RPMI8226 (cell line): ENCODE data around the gene OR14I1.

ENCODE experiments used
- DNase-seq: peaks from one replicate; pipeline ENCODE4 v3.0.0-alpha.2; 2015

The OR14I1 gene

DNA sequence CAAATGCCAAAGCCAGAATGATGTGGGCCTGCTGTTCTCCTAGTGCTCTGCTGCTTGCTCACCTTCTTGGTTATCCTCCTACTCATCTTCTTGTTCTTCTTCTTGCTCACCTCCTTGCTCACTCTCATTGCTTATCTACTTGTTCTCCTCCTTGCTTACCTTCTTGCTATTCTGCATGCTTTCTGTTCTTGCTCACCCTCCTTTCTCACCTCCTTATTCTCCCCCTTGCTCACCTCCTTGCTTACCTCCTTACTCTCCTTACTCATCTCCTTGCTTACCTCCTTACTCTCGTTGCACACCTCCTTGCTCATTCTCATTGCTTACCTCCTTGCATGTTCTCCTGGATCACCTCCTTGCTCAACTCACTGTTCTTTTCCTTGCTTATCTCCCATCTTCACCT lies at the start of gene OR14I1:
Gene OR14I1 (minus strand): TSS at position 53 of the 400 bp plus-strand sequence.
- no peak for DNase-seq

DNA sequence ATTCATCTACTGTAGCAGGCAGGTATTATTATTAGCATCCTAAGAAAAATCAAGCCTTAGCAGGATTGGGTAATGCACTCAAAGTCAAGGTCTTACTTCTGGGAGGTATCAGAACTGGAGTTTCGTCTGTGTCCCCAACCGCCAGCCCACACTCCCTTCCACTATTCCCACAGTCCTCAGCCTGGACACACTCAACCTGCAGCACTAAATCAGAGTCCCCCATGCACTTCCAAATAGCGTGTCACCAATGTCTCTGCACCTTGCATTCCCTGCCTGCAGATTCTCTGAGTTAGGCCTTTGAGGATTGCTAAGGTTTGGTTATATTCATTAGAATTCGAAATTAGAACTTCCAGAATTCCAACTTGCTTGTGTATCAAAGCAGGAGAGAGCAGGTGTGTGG lies 49.1 kb upstream of the OR14I1 start:
- DNase-seq: no peak

DNA sequence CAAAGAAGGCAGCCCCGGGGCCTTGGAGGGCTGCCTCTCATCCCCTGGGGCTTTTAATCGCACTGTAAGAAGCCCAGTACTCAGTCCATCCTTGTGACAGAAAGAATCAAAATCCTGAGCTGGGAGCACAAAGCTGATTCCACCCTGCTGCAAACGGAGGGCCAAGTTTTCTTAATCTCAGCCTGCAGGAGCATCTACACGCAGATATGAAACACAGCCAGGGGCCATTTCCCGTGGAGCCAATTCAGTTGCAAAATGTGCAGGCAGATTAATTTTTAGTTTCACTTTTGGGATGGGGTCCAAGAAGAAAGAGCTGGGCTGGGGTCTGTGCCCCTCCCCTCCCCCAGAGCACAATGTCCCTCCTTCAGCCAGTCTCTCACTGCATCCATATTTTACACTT lies 48.6 kb upstream of the OR14I1 start:
- no peak for DNase-seq

DNA sequence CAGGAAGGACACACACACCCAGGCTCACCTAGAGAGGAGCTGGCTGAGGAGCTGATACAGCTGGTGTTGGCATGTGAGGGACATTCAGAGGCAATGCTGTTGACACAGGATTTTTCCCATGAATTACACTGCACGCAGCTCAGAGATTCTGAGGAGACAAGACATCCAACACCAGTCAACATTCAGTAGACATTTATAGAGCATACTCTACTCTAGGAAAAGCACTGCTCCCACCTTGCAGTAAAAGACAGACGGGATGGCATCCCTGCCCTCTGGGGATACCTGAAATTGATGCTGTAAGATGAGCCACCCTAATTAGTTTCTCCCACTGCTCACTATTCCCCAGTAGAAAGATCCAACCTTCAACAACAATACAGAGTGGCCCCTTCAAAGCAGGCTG lies 47.9 kb upstream of the OR14I1 start:
- no peak for DNase-seq

DNA sequence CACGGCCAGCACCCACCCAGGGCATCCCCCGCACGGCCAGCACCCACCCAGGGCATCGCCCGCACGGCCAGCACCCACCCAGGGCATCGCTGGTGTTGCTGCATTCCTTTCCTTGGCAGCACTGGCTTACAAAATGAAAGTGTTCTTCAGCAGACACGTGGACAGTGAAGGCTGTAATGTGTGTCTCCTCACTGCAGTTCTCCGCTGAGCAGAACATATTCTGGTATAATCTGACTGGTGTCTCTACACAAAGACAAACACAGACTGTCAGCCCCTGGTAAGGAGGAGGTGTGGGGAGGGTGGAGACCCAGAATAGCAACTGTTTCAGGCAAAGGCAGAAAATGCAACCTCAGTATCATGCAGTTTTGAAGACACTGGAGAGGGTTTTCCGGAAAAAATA lies 45.6 kb upstream of the OR14I1 start:
- no peak for DNase-seq

DNA sequence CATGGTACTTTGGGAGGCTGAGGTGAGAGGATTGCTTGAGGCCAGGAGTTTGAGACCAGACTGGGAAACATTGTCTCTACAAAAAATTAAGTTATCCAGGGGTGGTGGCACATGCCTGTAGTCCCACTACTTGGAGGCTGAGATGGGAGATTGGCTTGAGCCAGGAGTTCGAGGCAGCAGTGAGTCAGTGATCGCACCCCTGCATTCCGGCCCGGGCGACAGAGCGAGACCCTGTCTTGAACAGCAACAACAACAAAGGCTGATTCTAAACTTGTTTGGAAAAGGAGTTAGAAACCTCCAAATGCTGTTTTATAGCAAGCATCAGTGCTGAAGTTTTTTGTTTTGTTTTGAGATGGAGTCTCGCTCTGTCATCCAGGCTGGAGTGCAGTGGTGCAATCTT lies 38.3 kb upstream of the OR14I1 start:
- DNase-seq: no peak

DNA sequence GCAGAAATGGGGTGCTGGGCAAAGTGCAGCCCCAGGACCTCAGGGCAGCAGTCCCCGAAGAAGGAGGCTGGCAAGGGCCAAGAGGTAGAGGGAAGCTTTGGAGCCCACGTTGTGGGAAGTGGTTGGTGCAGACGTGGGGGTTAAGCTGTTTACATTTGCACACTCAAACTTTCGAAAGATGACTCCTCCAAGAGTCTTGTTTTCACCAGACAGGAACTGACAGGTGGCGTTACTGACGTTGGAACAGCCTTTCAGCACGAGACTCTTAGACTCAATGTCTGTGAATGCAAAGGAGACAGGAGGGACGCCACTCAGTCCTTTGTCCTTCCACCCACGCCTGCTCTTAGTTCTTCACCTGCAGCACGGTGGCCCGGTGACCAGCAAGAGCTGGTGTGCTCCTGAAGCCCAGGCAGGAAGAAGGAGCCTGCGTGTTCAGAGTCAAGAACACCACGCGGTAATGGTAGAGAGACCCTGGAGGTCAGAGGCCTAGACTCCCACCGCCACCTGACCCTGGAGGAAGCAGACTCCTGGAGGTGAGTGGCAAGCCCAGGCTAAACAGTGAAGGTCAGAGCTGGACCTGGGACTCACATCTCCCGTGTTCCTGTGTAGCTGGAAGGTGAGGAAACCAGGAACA lies 37.1 kb upstream of the OR14I1 start:
- DNase-seq: no peak

DNA sequence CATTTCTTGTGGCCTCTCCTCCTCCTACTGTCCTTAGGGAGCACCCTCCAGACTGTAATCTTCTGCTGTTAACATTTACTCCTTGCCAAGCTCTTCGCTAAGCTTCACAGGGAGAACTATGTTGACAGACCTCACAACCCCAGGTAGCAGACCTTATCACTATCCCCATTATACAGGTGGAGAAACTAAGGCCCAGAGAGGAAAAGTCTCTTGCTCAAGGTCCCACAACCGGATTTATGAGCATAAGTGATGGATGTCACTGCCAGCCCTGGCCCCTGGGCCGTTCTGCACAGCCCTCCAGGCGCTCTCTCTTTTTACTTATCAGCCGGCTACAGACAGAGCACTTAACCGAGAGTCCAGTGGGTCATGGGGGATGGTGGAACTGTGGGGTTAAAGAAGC lies 34.9 kb upstream of the OR14I1 start:
- DNase-seq: no peak

DNA sequence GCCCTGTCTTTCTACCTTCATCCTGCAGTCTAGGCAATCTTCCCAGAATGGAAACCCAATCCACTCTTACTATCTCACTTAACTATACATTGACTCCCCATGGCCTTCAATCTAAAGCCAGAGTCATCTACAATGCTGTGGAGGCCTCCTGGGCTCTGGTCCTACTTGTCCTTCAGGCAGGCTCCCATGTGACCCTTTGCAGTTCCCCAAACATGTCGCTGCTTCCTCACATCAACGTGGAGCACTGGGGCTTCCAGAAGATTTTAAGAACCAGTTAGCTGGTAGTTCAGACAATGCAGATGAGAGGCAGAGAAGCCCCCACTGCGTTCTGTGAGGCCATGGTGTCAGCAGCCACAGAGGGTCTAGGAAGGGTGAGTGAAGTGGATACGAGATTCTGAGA lies 34.4 kb upstream of the OR14I1 start:
- DNase-seq: no peak

DNA sequence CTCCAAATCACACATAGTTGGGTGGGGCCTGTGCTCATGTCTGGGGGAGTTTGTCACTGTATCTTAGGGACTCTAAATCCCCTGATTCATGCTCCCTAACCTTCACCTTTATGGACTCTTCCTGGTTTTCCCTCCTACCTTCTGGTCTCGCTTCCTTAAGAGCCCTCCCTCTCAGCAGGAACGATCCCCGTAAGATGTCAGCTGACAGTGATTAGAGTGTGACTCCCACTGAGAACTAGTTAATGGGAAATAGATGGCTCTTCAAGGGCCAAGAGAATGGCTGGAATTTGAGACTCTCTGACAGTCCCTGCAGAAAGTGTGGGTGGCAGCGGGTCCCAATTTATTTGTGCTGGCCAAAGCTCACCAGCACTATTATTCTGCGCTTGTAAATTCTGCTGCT lies 31.0 kb upstream of the OR14I1 start:
- DNase-seq: no peak

DNA sequence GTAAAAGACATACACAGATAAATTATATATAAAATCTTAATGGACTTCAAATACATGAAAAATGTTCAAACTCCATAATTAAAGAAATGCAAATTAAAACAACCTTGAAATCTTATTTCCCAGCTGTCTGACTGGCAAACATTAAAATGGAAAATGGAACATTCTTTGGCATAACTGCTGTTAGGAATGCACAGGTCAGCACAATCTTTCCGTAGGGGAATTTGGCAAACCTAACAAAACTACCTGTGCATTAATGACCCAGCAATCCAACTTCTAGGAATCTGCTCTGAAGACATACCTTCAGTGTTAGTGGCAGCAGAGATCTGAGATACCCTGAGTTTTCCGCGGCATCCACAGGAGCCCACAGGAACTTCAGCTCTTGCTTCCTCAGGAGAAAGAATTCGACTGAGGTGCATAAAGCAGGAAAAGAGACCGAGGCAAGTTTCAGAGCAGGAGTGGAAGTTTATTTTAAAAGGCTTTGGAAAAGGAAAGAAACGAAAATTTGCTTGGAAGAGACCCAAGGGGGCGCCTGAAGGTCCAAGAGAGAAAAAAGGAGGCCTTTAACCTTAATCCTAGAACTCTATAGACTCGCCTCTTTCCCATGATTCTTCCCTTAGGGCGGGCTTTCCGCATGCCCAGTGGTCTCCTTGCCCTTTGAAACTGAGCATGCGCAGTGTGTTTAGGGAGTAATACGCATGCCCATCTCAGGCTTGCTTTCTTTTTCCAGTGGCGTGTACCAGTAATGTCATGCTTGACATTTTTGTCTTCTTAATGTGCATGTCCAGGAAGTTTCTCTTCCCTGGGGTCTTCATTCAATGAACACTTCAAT lies 28.2 kb upstream of the OR14I1 start:
- DNase-seq: no peak

DNA sequence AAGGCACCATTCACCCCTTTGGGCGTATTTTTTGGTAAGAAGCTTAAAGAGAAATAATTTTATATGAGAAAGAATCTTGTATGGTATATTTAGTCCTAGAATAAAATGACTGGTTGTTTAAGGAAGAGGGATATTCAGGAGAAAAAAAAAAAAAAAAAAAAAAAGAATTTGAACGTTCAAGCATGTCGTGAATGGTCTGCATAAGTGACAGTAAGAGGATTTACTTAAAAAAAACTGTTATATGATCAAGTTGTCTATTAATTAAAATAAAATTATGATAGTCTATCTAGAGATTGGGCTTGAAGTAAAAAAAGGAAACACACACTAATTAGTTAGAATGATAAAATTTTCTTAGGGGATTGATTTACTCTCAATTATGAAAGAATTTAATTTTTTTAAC lies 11.7 kb upstream of the OR14I1 start:
- no peak for DNase-seq

DNA sequence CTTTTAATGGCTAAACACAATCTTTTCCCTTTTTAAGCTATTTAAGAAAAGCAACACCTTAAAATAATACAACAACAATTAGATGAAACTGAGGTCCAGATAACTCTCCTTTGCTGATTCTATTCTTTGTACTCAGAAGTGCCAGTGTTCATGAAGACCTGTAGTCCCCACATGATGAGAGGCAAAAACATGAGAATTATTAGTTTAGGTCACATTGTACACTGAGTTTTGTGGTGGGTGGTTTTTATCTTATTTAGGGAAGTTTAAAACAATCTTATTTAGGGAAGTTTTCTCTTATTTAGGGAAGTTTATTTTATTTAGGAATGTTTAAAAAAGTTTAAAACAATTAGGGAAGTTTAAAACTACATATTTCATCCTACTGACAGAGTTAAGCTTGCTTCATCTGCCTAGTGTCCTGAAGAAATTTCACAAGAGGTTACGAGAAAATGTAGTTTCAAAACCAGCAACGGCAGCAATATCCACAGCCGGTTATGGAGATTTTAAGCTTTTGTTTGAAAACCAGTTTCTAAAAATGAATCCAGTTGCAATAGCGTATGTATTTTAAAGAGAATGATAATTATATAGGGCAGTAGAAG lies 7.8 kb upstream of the OR14I1 start:
- DNase-seq: no peak

DNA sequence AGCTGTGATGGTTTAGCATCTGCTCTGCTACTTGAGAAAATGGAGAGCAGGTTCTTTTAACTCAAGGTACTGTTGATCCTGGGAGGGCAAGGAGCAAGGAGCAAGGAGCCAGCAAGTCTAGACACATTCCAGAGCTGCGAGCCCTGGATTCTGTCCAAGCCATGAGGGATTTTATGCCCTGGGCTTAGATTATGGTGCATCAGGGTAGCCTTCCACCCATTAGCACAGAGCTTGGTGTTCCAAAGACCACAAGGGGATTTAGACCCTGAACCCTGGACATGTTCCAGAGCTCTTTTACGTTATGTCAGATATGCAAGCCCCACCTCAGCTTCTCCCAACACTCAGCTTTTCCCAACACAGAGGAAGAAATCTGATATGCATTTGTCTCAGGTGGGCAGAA lies 2.0 kb upstream of the OR14I1 start:
- DNase-seq: no peak

DNA sequence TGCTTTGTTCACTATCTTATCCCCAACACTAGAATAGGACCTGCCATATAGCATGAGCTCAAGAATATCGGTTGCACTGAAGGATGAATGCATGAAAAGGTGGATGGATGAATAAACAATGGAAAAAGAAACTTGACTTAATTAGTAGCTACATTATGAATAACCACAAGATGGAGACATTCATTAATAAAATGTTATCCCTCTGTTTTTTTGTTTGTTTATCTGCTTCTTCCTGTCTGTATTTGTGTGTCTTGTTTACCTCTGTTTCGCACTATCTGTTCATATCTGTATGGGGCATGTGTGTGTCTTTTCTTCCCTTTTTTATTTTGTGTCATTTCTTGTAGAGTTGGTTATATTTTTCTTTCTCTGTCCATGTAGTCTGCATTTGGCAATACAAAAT lies 1.1 kb upstream of the OR14I1 start:
- no peak for DNase-seq

DNA sequence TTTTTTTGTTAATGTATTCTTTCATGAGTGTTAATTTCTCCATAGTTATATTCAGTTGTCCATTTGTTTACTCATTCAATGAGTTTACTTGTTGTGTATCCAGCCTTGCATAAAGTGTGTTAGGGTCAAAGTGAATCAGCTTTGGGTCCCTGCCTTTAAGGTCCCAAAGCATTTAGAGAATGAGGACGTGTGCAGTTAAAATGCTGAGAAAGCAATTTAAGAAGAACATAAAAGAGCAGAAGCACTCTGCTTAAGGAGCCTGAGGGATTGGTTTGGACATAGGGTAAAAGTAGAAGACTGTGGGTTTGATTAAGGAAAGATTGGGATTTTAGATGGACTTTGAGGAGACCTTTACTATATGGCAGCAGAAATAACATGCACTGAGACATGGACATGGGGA lies 3.5 kb downstream of the OR14I1 start:
- DNase-seq: no peak

DNA sequence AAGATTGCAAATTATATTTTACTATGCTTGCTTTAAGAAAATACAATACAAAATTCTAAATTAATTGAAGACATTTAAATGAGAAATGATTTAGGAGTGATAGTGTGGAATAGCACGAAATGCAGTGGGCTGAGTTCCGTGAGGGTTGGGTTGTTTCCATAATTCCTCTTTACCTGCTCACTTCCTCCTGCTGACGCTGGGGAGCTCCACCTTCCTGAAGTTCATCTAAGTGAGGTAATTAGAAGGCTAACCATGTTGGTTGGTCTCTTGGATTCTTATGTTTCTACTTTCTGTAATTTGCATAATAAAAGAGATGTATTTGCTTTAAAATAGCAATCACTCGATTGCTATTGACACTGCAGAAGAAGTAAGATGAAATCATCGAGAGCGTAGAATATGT lies 4.7 kb downstream of the OR14I1 start:
- peak; percentile 23 for DNase-seq

DNA sequence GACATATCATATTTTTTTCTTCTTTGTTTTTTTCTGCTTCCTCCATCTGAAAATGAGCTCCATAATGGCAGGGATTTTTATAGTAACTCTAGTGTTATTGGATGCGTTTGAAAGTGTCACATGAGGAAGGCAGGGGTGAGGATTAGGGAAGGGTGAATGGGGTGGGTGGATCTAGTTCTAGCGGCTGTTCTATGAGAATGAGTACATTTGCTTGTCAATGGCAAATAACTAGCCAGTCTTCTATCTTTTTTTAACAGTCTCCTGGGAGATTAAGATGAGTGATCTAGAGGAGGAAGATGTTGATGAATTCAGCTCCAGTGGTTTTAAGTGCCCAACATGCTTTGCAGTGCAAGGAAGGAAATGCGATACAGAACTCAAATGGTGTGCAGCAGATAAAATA lies 5.8 kb downstream of the OR14I1 start:
- no peak for DNase-seq

DNA sequence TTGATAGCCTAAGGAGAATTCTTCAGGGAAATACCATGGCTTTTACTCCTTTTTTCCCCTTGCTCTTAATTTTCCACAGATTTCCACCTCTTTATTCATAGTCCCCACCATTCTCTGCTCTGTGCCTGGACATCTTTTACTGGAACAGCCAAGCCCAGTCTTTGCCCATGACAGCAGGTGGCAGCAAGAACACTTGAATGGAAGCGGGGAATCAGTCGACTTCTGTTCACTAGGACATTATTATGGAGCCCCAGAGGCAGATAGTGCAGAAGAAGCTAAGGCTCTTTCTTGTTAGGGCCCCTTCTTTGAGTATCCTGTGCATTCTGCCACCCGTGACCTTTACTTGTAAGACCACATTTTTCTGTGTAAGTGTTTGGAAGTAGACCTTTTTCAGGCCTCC lies 6.3 kb downstream of the OR14I1 start:
- DNase-seq: peak; percentile 62

DNA sequence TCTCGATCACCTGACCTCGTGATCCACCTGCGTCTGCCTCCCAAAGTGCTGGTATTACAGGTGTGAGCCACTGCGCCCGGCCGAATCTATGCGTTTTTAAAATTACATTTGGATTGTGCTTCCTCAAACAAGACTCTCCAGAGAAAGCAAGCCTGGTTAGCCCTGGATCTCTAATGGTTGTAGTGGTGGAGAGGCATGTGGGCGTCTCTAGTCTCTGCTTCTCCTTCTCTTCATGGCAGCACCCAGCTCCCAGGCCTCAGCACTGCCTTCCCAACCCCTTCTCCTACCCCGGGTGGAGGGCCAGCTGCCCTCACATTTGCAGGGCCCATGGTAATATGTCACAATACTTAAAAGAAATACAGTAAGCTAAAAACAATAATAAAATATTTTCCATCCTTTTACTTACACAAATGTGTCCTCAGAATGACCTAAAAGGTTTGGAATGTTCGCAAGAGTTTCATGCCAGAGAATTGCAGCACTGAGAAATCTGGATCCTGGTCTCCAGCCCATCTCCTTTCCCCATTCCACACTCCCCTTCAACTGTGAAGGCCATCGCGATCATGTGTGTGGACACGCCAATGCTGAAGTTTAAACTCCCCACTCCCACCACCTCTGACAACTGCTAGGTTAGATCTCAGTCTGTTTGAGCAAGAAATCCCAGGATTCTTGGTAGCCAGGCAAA lies 7.0 kb downstream of the OR14I1 start:
- no peak for DNase-seq

DNA sequence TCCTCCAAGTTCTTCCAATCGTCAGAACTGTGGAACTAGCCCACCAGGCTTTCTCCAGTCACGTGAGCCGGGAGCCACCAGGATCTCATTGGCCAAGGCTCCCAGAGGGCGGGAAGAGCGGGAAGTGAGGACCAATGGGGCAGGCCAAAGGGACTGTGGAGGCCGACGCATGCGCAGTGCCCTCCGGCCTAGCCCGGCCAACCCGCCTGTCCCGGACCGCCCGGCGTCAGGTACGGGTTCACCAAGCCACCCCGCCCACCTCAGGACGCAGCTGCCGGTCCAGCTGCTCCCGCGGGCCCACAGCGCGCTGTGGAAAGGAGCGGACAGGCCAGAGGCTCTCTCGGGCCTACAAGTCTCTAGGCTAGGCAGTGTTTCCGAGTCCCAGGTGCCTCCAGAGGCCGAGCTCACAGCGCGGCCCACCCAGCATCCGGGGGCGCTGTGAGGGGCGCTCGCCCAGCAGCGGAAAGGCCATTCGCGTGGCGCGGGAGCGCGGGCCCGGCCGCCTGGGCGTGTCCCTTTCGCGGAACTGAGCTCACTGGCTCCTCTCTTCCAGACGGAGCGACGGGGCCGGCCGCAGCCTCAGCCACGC lies 10.9 kb downstream of the OR14I1 start:
- DNase-seq: no peak

DNA sequence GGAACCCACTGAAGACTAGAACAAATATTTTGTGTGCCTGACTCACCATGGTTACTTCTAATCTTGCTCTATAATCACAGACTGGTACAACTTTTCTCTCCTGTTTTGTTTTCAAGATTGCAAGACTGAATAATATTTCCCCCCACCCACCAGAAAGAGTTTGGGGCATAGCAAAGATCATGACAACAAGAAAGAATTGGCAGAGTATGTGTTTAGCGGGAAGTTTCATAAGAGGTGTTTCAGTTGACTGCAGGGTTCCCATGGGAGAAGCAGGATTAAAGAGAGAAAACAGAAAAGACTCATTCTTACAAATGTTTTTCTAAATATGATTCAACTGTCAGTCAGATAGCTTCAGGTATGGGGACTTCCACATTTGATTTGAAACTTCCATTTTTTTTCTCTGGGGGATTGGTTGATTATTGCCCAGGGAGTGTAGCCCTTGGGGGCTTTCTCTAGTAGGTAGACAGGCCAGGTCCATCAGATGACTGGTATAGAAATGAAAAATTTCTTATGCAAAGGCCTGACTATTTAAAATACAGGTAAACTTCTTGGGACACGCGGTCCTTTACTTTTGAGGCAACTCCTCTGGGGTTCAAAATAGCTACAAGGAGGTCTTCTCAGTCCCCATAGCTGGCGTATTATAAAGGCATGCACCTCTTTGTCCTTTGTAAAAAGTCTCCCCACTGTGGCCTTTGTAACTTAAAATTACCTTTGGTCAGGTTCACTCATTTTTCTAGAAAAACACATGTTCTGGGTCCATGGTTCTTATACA lies 13.9 kb downstream of the OR14I1 start:
- DNase-seq: no peak

DNA sequence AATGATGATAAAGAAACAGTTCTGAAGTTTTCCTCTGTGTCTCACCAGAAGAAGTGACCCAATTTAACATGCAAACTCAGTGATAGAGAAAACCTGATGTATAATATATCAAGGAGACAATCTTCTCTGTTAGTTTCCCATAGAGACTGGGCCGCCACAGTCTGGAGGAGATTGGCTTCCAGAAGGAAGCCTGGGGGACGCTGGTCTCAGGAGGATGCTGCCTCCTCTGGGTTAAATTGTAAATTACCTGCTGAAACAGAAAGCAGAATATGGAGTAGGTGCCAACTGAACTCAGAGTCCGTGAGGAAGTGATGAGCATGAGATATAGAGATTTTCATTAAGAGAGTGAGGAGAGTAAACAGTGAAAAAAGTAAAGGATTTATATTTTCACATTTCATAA lies 15.8 kb downstream of the OR14I1 start:
- DNase-seq: peak; percentile 24
